ENCODE measurements around the gene SDHAF3. TPM values are rescaled to one million over a fixed set of nuclear protein-coding genes. Genes with fewer than 3 reads are reported as not detected.
"Not testable (repeated sequence)": the region's sequence is repeated elsewhere in the genome, so short reads cannot be mapped to it uniquely, and the experiment has no call there.

SDHAF3 gene
- total RNA-seq, result 10 to 100 TPM in 1 of 4 donors, 1 to 10 TPM in 3; 4.0 to 10.4 (median 8.1) TPM

DNA sequence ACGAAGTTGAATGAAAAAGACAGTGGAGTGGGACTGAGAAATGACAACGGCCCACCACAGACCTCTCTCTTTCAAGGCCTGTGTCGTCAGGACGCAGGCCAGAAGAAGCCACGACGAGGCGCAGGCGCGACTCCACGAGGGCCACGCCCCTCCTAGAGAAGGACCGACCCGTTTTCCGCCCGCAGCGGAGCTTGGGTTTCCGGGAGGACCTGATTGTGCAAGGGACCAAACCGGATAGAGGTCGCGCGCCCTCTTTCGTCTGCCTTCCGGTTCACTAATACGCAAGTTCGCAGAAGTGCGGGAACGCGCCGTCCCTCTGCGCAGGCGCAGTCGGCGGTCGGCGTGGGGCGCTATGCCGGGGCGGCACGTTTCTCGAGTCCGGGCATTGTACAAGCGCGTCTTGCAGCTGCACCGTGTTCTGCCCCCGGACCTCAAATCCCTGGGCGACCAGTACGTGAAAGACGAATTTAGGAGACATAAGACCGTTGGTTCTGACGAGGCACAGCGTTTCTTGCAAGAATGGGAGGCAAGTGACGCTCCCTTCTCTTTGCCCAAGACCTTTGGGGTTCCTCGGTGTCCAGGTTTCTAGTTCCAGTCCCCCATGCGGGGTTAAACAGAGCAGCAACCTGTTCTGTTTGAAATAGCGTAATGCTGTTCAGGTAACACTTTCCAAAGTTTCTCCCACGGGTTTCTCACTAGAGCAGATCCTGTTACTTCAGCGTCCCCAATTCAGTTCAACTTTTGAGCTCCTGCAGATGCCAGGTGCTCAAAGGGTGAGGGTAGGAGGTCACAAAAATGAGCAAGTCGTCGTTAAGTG, at the start of gene SDHAF3:
Gene SDHAF3 (plus strand): TSS at position 327 of the 817 bp plus-strand sequence. CDS start 26 bp downstream, at position 353.
- Histone ChIP-seq H3K9me3 (no peaks in the 10 kb centered on the region), H3K4me1 (peaks cover 16 to 24% (median 21%) of the 10 kb centered on the region in 4 donors), H3K27ac (replicated peaks in 1 of 4) (peak within 1 kb of the TSS; percentile 70 to 79 (median 76)), H3K36me3 (no peaks in the 10 kb centered on the region), H3K4me3 (peak within 1 kb of the TSS; percentile 58 to 74 (median 68)), H3K27me3 (no peaks in the 10 kb centered on the region)
- DNase-seq (ENCODE audit: extremely low spot score), result peak; percentile 99
- 1% methylated on average over 58 of the region's 59 CpGs for WGBS
- TF ChIP-seq EP300 (IDR thresholded peaks at IDR 0.05) (peak; percentile 83), POLR2A (IDR thresholded peaks at IDR 0.05; ENCODE audit: low read depth) (peak; percentile 58), POLR2AphosphoS5 (IDR thresholded peaks at IDR 0.05) (peak; percentile 93 to 96)
- TF ChIP-seq, protein P1, sequence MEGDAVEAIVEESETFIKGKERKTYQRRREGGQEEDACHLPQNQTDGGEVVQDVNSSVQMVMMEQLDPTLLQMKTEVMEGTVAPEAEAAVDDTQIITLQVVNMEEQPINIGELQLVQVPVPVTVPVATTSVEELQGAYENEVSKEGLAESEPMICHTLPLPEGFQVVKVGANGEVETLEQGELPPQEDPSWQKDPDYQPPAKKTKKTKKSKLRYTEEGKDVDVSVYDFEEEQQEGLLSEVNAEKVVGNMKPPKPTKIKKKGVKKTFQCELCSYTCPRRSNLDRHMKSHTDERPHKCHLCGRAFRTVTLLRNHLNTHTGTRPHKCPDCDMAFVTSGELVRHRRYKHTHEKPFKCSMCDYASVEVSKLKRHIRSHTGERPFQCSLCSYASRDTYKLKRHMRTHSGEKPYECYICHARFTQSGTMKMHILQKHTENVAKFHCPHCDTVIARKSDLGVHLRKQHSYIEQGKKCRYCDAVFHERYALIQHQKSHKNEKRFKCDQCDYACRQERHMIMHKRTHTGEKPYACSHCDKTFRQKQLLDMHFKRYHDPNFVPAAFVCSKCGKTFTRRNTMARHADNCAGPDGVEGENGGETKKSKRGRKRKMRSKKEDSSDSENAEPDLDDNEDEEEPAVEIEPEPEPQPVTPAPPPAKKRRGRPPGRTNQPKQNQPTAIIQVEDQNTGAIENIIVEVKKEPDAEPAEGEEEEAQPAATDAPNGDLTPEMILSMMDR (IDR thresholded peaks at IDR 0.05), result peak in 2 of 3 experiments; percentile 8 to 18
- intact Hi-C loops (cut with DNase I), result no loop called here

DNA sequence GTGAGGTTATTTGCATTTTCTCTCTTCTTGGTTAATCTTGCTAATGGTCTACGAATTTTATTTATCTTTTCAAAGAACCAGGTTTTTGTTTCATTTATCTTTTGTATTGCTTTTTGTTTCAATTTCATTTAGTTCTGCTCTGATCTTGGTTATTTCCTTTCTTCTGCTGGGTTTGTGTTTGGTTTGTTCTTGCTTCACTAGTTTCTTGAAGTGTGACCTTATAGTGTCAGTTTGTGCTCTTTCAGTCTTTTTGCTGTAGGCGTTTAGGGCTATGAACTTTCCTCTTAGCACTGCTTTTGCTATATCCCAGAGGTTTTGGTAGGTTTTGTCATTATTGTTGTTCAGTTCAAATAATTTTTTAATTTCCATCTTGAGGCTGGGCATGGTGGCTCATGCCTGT, 45.5 kb upstream of the SDHAF3 start:
- DNase-seq (ENCODE audit: extremely low spot score); H3K4me3 ChIP-seq; H3K36me3 ChIP-seq; H3K9me3 ChIP-seq; H3K27me3 ChIP-seq; H3K4me1 ChIP-seq; H3K27ac ChIP-seq (replicated peaks in 1 of 4); intact Hi-C loops (cut with DNase I): not testable (repeated sequence)
- WGBS, result 55% methylated on average over 2 of the region's 2 CpGs

DNA sequence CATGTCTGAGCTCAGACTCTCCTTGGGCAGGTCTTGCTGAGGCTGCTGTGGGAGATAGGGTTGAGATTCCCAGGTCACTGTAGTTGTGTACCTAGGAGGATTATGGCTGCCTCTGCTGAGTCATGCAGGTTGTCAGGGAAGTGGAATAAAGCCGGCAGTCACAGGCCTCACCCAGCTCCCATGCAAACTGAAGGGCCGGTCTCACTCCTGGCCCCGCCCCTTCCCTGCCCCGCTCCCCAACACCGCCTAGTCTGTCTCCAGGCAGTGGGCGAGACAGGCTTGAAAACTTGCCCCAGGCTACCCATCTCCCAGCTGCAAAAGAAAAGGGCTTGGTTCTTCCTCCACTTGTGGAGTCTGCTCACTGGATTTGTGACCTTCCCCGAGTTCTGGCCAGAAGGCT, 41.6 kb upstream of the SDHAF3 start:
- H3K27ac ChIP-seq (replicated peaks in 1 of 4), result no peak overlapping the region
- H3K27me3 ChIP-seq, result peaks cover 0 to 7% (median 0%) of the 10 kb centered on the region in 4 donors
- no peak overlapping the region for H3K4me3 ChIP-seq
- 84% methylated on average over 4 of the region's 7 CpGs for WGBS
- H3K36me3 ChIP-seq, result no peaks in the 10 kb centered on the region
- TF ChIP-seq POLR2A (IDR thresholded peaks at IDR 0.05; ENCODE audit: low read depth) (no peak), EP300 (IDR thresholded peaks at IDR 0.05) (no peak), POLR2AphosphoS5 (IDR thresholded peaks at IDR 0.05) (no peak)
- TF ChIP-seq, protein P1 (IDR thresholded peaks at IDR 0.05), result no peak
- H3K4me1 ChIP-seq, result no peaks in the 10 kb centered on the region
- no peak for DNase-seq (ENCODE audit: extremely low spot score)
- H3K9me3 ChIP-seq, result no peaks in the 10 kb centered on the region
- intact Hi-C loops (cut with DNase I), result no loop called here

DNA sequence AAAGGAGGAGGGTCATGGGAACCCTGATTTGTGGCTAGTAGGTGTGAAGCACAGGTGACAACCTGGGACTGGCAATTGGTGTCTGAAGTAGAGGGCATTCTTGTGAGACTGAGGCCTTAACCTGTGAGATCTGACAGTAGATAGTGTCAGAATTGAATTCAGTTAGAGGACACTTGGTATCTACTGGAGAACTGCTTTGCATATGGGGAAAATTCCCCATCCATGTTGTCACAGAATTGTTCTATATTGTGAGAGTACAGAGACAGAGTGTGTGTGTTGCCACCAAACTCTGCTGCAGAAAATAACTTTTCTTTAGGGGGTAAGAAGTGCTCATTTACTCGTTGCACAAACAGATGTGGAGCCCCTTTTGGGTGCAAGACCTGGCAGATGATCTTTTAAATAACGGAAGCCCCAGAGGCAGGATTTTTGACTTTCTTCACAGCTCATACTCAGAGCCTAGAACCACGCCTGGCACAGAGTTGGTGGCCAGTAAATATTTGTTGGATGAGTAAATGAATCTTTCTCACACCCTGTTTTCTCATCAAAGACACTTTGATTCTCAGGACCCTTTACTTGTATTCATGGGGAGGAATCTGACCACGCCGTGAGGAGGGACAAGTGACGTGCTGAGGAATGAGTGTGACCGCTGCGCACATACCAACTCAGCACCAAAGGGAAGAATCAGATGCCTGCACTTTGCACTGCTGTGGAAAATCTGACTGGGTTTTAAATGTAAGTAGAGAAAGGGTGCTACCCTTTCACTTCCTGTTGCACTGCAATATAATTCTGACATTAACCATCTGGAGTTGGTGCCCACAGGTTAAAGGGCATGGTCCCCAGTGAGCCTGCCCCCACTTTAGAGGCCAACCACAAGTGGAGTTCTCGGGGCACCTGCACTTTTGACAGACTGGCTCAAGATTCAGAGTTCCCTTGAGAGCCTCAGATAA, 39.2 kb upstream of the SDHAF3 start:
- no peak overlapping the region for H3K4me3 ChIP-seq
- H3K36me3 ChIP-seq, result no peaks in the 10 kb centered on the region
- intact Hi-C loops (cut with DNase I), result no loop called here
- no peaks in the 10 kb centered on the region for H3K9me3 ChIP-seq
- TF ChIP-seq EP300 (IDR thresholded peaks at IDR 0.05), result no peak
- TF ChIP-seq, protein P1 (IDR thresholded peaks at IDR 0.05), result no peak
- 80% methylated on average over 9 of the region's 9 CpGs for WGBS
- H3K27ac ChIP-seq (replicated peaks in 1 of 4), result no peak overlapping the region
- H3K4me1 ChIP-seq, result no peaks in the 10 kb centered on the region
- H3K27me3 ChIP-seq, result peaks cover 0 to 7% (median 0%) of the 10 kb centered on the region in 4 donors
- DNase-seq (ENCODE audit: extremely low spot score), result no peak

DNA sequence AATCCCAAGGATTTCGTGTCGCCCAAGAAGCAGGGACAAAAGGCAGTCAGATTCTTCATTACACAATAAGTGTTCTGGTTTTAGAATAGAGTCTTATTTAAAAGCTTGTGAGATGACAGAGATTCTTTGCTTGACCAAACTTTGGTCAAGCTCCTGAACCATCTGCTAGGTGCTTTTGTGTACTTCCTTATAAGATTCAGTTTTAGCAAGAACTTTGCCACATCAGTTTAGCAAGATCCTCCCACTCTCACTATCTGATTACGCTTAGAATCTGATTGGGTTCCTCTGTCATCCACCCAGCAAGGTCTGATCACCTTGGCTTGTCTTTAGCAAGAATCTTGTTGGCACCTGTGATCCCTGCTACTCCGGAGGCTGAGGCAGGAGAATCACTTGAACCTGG, 38.2 kb upstream of the SDHAF3 start:
- Histone ChIP-seq H3K36me3 (no peaks in the 10 kb centered on the region), H3K4me1 (no peaks in the 10 kb centered on the region), H3K4me3 (no peak overlapping the region), H3K9me3 (no peaks in the 10 kb centered on the region), H3K27me3 (peaks cover 0 to 7% (median 0%) of the 10 kb centered on the region in 4 donors), H3K27ac (replicated peaks in 1 of 4) (no peak overlapping the region)
- intact Hi-C loops (cut with DNase I), result no loop called here
- TF ChIP-seq POLR2AphosphoS5 (IDR thresholded peaks at IDR 0.05) (no peak), EP300 (IDR thresholded peaks at IDR 0.05) (no peak), POLR2A (IDR thresholded peaks at IDR 0.05; ENCODE audit: low read depth) (no peak)
- TF ChIP-seq, protein P1 (IDR thresholded peaks at IDR 0.05), result no peak
- 79% methylated on average over 4 of the region's 4 CpGs for WGBS
- no peak for DNase-seq (ENCODE audit: extremely low spot score)
